Calu3 (cell line): ENCODE results near the gene SLC8A2. TPM values are rescaled to one million over a fixed set of nuclear protein-coding genes. Genes with fewer than 3 reads are reported as not detected.

Experiments used
- BruUV-seq: library from RNA; stranded (reverse); fragments of 400-500 nt; replicated peaks from 2 replicates; lab custom pipeline; 2021; lab: Mats Ljungman, UMichigan
- CTCF ChIA-PET: fragments of 300-600 bp; sonication (Branson Sonifier 250); formaldehyde crosslinking; loops from one replicate; lab custom pipeline; 2022; ENCODE audit warnings: antibody characterized with exemption; lab: Charles Lee
- DNase-seq: peaks from one replicate; pipeline ENCODE4 v3.0.0; 2022
- H3K27ac Mint-ChIP-seq: one replicate; pipeline ENCODE4 v1.8.0; 2022; ENCODE audit warnings: mixed read lengths; ENCODE audit not compliant: unreplicated experiment
- H3K27me3 Mint-ChIP-seq: one replicate; pipeline ENCODE4 v1.8.0; 2022; ENCODE audit warnings: mixed read lengths; ENCODE audit not compliant: unreplicated experiment
- H3K36me3 Mint-ChIP-seq: one replicate; pipeline ENCODE4 v1.8.0; 2022; ENCODE audit warnings: mild to moderate bottlenecking, moderate library complexity, mixed read lengths; ENCODE audit not compliant: insufficient read depth, unreplicated experiment
- H3K4me1 Mint-ChIP-seq: one replicate; pipeline ENCODE4 v1.8.0; 2022; ENCODE audit warnings: mild to moderate bottlenecking, low read depth, mixed read lengths; ENCODE audit not compliant: unreplicated experiment
- H3K4me3 Mint-ChIP-seq: one replicate; pipeline ENCODE4 v1.8.0; 2022; ENCODE audit warnings: mild to moderate bottlenecking, low read depth, moderate library complexity, mixed read lengths; ENCODE audit not compliant: unreplicated experiment
- H3K9me3 Mint-ChIP-seq: one replicate; pipeline ENCODE4 v1.8.0; 2022; ENCODE audit warnings: low read depth, mixed read lengths; ENCODE audit not compliant: unreplicated experiment
- CTCF ChIP-seq: fragments of 200-600 bp; IDR thresholded peaks from one replicate; pipeline ENCODE4 v1.8.0; 2022; ENCODE audit warnings: antibody characterized with exemption; ENCODE audit not compliant: unreplicated experiment
- intact Hi-C: fragments of 100-400 bp; cut with micrococcal nuclease; formaldehyde crosslinking; loops from one replicate; pipeline ENCODE4 v1.10.0; 2022; ENCODE audit not compliant: unreplicated experiment
- total RNA-seq: library from RNA; stranded (reverse); gene quantifications from 2 replicates; pipeline ENCODE4 v1.2.3, GENCODE V29; 2022

Gene SLC8A2
- total RNA-seq, 1 experiment from 2014 or later, result 0.33 TPM

GRCh38 chr19:47509973-47510372 lies 38.3 kb upstream of the SLC8A2 start:
- CTCF ChIA-PET, result interaction anchor here (1.1 kb wide), 1 partner anchor 26 kb away, joined by 5 read pairs; the partner anchor contains the start of gene KPTN
- intact Hi-C loops, result loop anchor here (5.0 kb wide), 1 partner anchor 97 kb away; the partner anchor contains the start of gene BICRA
- H3K27me3 Mint-ChIP-seq, result no peaks in the 10 kb centered on the region
- no peak overlapping the region for H3K27ac Mint-ChIP-seq
- no TSS peak for BruUV-seq
- no peak for DNase-seq
- no peak for TF ChIP-seq CTCF
- H3K4me3 Mint-ChIP-seq, result no peak overlapping the region
- peaks cover 39% of the 10 kb centered on the region for H3K36me3 Mint-ChIP-seq
- H3K4me1 Mint-ChIP-seq, result peaks cover 27% of the 10 kb centered on the region
- H3K9me3 Mint-ChIP-seq, result no peaks in the 10 kb centered on the region

- H3K4me1 Mint-ChIP-seq, result peaks cover 27% of the 10 kb centered on the region
- no TSS peak for BruUV-seq
- no peak overlapping the region for H3K4me3 Mint-ChIP-seq
- no peak overlapping the region for H3K27ac Mint-ChIP-seq
- DNase-seq, result no peak
- H3K9me3 Mint-ChIP-seq, result no peaks in the 10 kb centered on the region
- H3K36me3 Mint-ChIP-seq, result peaks cover 33% of the 10 kb centered on the region
- CTCF ChIA-PET, result interaction anchor here (0.6 to 1.1 kb wide), 2 partner anchors 25 to 267 kb away, joined by 5 to 8 read pairs; partner anchors contain the start of gene KPTN
- no peaks in the 10 kb centered on the region for H3K27me3 Mint-ChIP-seq
- intact Hi-C loops, result no loop called here
- no peak for TF ChIP-seq CTCF
Measured at GRCh38 chr19:47509170-47509847, 37.6 kb upstream of the SLC8A2 start.

GRCh38 chr19:47508721-47509120 lies 37.0 kb upstream of the SLC8A2 start:
- CTCF ChIA-PET, result no interaction called here
- H3K4me3 Mint-ChIP-seq, result no peak overlapping the region
- peaks cover 24% of the 10 kb centered on the region for H3K4me1 Mint-ChIP-seq
- DNase-seq, result no peak
- no peak overlapping the region for H3K27ac Mint-ChIP-seq
- no peak for TF ChIP-seq CTCF
- H3K9me3 Mint-ChIP-seq, result no peaks in the 10 kb centered on the region
- peaks cover 28% of the 10 kb centered on the region for H3K36me3 Mint-ChIP-seq
- BruUV-seq, result no TSS peak
- H3K27me3 Mint-ChIP-seq, result no peaks in the 10 kb centered on the region
- intact Hi-C loops, result no loop called here

GRCh38 chr19:47507924-47508553 lies 36.3 kb upstream of the SLC8A2 start:
- H3K4me3 Mint-ChIP-seq, result no peak overlapping the region
- H3K36me3 Mint-ChIP-seq, result peaks cover 28% of the 10 kb centered on the region
- no peak for TF ChIP-seq CTCF
- intact Hi-C loops, result no loop called here
- H3K27ac Mint-ChIP-seq, result no peak overlapping the region
- no peaks in the 10 kb centered on the region for H3K27me3 Mint-ChIP-seq
- CTCF ChIA-PET, result interaction anchor here (0.5 to 0.6 kb wide), 2 partner anchors 28 to 351 kb away, joined by 3 read pairs; no protein-coding TSS in a partner anchor
- peaks cover 17% of the 10 kb centered on the region for H3K4me1 Mint-ChIP-seq
- H3K9me3 Mint-ChIP-seq, result no peaks in the 10 kb centered on the region
- no peak for DNase-seq
- no TSS peak for BruUV-seq
